Activated T-cell treated with anti-CD3 and anti-CD28 coated beads, Interleukin-2, amount 50 U/mL, for 24 hours (primary cell): ENCODE results near the gene PTX4.
"Not testable (repeated sequence)": the region's sequence is repeated elsewhere in the genome, so short reads cannot be mapped to it uniquely, and the experiment has no call there.

Experiments used
- DNase-seq: peaks from one replicate; pipeline ENCODE4 v3.0.0-alpha.2; 2020
- H3K27ac Mint-ChIP-seq: 2 replicates; pipeline ENCODE4 v1.8.0; 2020; ENCODE audit warnings: mild to moderate bottlenecking, mixed read lengths
- H3K27me3 Mint-ChIP-seq: 2 replicates; pipeline ENCODE4 v1.8.0; 2020; ENCODE audit warnings: mixed read lengths
- H3K36me3 Mint-ChIP-seq: 2 replicates; pipeline ENCODE4 v1.8.0; 2020; ENCODE audit warnings: low read depth, mixed read lengths
- H3K4me1 Mint-ChIP-seq: 2 replicates; pipeline ENCODE4 v1.8.0; 2020; ENCODE audit warnings: low read depth, mixed read lengths
- H3K4me3 Mint-ChIP-seq: 2 replicates; pipeline ENCODE4 v1.8.0; 2020; ENCODE audit warnings: mild to moderate bottlenecking, moderate library complexity, mixed read lengths
- H3K9me3 Mint-ChIP-seq: 2 replicates; pipeline ENCODE4 v1.8.0; 2020; ENCODE audit warnings: mixed read lengths

Gene PTX4

DNA sequence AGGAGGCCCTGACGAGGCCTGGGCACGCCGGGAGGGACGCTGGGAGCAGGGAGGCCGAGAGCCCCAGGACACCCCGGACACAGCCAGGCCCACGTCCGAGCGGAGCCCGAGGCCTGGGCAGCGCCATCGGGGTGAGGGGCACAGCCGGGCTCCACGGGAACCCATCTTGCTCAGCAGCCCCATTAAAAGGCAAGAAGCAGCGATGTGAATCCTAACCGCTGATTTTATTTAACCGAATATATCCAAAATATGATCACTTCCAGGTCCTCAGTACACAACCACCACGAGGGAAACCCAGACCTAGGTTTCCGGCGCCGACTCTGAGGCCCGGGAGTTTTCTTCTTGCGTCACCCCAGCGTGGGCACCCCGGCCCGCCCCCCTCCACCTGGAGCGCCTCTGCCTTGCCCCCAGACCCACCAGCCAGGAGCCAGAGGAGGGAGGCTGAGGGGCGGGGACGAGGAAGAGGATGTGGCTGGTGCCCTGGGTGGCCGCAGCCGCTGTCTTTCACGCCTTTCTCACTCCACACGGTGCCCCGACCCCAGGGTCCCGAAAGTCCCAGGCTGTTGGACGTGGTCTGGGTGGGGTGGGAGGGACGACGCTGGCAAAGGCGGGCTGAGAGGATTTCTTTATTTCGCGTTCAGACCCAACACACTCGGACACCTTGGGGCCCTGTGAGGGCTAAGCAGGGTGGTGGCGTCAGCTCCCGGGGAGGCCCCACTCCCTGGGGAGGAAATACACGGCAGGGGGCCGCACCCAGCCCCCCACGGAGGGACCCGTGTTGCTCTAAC, 43.8 kb downstream of the PTX4 start:
- H3K4me3 Mint-ChIP-seq: no peak overlapping the region
- H3K9me3 Mint-ChIP-seq: no peaks in the 10 kb centered on the region
- H3K27ac Mint-ChIP-seq: no peak overlapping the region
- H3K4me1 Mint-ChIP-seq: no peaks in the 10 kb centered on the region
- DNase-seq: no peak
- peaks cover 25% of the 10 kb centered on the region for H3K36me3 Mint-ChIP-seq
- no peaks in the 10 kb centered on the region for H3K27me3 Mint-ChIP-seq

DNA sequence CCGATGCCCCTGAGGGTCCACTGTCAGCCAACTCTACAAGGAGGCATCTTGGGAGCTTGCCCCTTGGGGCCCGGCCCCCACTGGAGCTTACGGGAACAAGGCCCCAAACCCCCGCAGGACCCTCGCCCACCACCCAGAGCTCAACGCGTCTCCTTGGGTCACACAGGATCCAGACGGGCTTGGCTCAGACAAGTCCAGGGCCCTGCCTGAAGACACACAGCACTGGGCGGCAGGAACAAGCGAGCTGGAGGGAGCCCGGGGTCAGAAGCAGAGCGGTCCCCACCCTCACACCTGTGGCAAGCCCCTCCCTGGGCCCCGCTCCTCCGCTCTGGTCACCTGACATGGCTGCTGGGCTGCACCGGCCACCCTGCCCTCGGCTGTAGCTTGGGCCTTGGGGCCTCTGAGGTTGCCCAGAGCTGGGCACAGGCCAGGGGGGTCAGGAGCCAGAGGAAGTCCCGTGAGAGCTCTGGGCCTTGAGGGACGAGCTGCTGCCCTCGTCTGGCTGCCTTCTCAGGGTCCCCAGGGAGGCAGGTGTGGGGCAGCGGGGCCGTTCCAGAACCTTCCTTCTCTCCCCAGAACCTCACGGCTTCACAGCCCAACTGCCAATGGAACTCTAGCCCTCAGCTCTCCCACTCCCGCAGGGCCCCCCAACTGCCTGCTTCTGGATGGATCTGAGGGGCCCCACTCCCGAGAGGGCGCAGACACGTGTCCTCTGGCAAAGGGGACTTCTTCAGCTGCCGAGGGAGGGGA, 44.6 kb downstream of the PTX4 start, which contains the start of gene CCDC154:
Gene CCDC154 (minus strand): TSS at position 577 of the 750 bp plus-strand sequence. CDS start 234 bp downstream, at position 343.
- Mint-ChIP-seq H3K36me3 (peaks cover 18% of the 10 kb centered on the region), H3K27ac (no peak within 1 kb of the TSS), H3K4me3 (no peak within 1 kb of the TSS), H3K27me3 (no peaks in the 10 kb centered on the region), H3K4me1 (no peaks in the 10 kb centered on the region), H3K9me3 (no peaks in the 10 kb centered on the region)
- no peak for DNase-seq

- no peak overlapping the region for H3K4me3 Mint-ChIP-seq
- H3K36me3 Mint-ChIP-seq: peaks cover 14% of the 10 kb centered on the region
These were observed 45.3 kb downstream of the PTX4 start for GRCh38 chr16:1443403-1443973.

DNA sequence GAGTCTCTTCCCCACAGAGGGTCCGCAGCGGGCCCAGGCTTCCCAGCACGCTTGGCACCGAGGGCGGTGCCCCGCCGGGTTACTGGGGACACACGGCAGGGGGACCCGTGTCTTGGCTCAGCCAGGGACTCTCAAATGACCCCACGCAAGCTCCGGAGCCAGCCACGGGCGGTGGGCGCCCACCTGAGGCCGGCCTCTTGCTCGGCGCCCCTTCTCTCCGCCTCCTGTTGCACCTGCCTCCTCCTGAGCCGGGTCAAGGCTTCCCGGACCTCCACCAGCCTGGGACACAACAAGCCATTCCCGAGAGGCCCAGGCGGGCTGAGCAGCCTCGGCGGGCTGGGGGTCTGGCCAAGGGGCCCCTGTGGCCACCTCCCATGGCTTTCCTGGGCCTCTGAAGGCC, 46.0 kb downstream of the PTX4 start:
- Mint-ChIP-seq H3K4me3 (no peak overlapping the region), H3K36me3 (peaks cover 8% of the 10 kb centered on the region), H3K27ac (no peak overlapping the region), H3K4me1 (no peaks in the 10 kb centered on the region), H3K9me3 (no peaks in the 10 kb centered on the region), H3K27me3 (no peaks in the 10 kb centered on the region)
- no peak for DNase-seq

More at GRCh38 chr16:1443403-1443973, 45.3 kb downstream of the PTX4 start:
- Mint-ChIP-seq H3K27me3 (no peaks in the 10 kb centered on the region), H3K4me1 (no peaks in the 10 kb centered on the region), H3K9me3 (no peaks in the 10 kb centered on the region), H3K27ac (no peak overlapping the region)
- no peak for DNase-seq

- no peaks in the 10 kb centered on the region for H3K27me3 Mint-ChIP-seq
- no peak overlapping the region for H3K4me3 Mint-ChIP-seq
- peaks cover 7% of the 10 kb centered on the region for H3K36me3 Mint-ChIP-seq
- no peak for DNase-seq
- H3K4me1 Mint-ChIP-seq: no peaks in the 10 kb centered on the region
- no peaks in the 10 kb centered on the region for H3K9me3 Mint-ChIP-seq
- no peak overlapping the region for H3K27ac Mint-ChIP-seq
These were observed 47.3 kb downstream of the PTX4 start for GRCh38 chr16:1441391-1441829.

DNA sequence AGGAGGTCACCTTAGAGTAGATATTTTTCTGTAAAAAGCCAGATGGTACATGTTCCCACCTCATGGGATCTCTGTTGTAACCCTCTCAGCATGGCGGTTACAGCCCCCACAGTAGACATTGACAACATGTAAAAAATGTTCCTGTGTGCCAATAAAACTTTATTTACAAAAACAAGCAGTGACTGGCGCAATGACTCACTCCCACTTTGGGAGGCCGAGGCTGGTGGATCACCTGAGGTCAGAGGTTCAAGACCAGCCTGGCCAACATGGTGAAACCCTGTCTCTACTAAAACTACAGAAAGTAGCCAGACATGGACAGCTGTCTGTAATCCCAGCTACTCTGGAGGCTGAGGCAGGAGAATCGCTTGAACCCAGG, 49.1 kb downstream of the PTX4 start:
- not testable (repeated sequence) for H3K36me3 Mint-ChIP-seq, H3K9me3 Mint-ChIP-seq, H3K27me3 Mint-ChIP-seq, H3K27ac Mint-ChIP-seq, H3K4me3 Mint-ChIP-seq, DNase-seq, H3K4me1 Mint-ChIP-seq

DNA sequence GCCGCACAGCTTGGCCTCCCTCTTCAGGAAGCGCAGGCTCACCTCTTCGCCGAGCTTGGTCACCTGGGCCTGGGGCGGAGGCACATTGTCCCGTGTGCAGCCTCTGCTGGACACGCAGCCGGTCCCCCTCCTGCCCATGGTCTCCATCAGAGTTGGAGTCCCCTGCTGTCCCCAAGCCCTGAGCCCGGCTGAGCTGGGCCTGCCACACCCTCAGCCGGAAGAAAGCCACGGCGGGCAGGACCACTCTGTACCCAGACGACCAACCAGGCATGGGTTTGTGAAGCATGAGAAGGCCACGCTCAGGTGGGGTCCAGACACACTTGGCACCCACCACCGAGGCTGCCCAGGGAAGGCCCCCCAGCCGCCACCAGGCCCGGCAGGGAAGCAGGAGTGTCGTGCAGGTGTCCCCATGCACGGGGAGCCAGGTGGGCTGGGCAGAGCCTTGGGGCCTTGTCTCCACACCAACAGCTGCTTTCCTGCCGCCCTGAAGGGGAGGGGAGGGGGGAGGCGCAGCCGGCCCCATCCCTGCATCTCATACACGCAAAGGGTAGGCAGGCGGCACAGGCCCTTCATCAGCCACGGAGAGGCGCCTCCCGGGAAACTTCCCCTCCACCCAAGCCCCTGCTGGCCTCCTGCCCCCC, 49.6 kb downstream of the PTX4 start:
- H3K27me3 Mint-ChIP-seq: no peaks in the 10 kb centered on the region
- H3K27ac Mint-ChIP-seq: no peak overlapping the region

GRCh38 chr16:1438229-1439057, 50.3 kb downstream of the PTX4 start:
- Mint-ChIP-seq H3K4me3 (no peak overlapping the region), H3K36me3 (no peaks in the 10 kb centered on the region), H3K27me3 (no peaks in the 10 kb centered on the region), H3K27ac (no peak overlapping the region), H3K4me1 (no peaks in the 10 kb centered on the region), H3K9me3 (no peaks in the 10 kb centered on the region)
- no peak for DNase-seq

More for the DNA sequence above, 49.6 kb downstream of the PTX4 start:
- H3K4me3 Mint-ChIP-seq: no peak overlapping the region
- no peaks in the 10 kb centered on the region for H3K4me1 Mint-ChIP-seq
- H3K36me3 Mint-ChIP-seq: no peaks in the 10 kb centered on the region
- no peaks in the 10 kb centered on the region for H3K9me3 Mint-ChIP-seq
- no peak for DNase-seq

GRCh38 chr16:1437606-1438005, 51.1 kb downstream of the PTX4 start:
- no peaks in the 10 kb centered on the region for H3K9me3 Mint-ChIP-seq
- no peak overlapping the region for H3K4me3 Mint-ChIP-seq
- no peak for DNase-seq
- H3K36me3 Mint-ChIP-seq: no peaks in the 10 kb centered on the region
- no peak overlapping the region for H3K27ac Mint-ChIP-seq
- no peaks in the 10 kb centered on the region for H3K4me1 Mint-ChIP-seq
- no peaks in the 10 kb centered on the region for H3K27me3 Mint-ChIP-seq

GRCh38 chr16:1436731-1437355, 51.9 kb downstream of the PTX4 start:
- H3K27ac Mint-ChIP-seq: no peak overlapping the region
- no peak for DNase-seq
- no peak overlapping the region for H3K4me3 Mint-ChIP-seq
- H3K36me3 Mint-ChIP-seq: no peaks in the 10 kb centered on the region
- H3K9me3 Mint-ChIP-seq: no peaks in the 10 kb centered on the region
- H3K27me3 Mint-ChIP-seq: no peaks in the 10 kb centered on the region
- H3K4me1 Mint-ChIP-seq: no peaks in the 10 kb centered on the region

GRCh38 chr16:1435921-1436697, 52.6 kb downstream of the PTX4 start:
- DNase-seq: no peak
- Mint-ChIP-seq H3K27ac (no peak overlapping the region), H3K4me3 (no peak overlapping the region), H3K27me3 (no peaks in the 10 kb centered on the region), H3K36me3 (no peaks in the 10 kb centered on the region), H3K9me3 (no peaks in the 10 kb centered on the region), H3K4me1 (no peaks in the 10 kb centered on the region)
